Measurements from ENCODE around the gene CARF. TPM values are rescaled to one million over a fixed set of nuclear protein-coding genes. Genes with fewer than 3 reads are reported as not detected.
A peak's percentile ranks its signal among the peaks of the same experiment; 100 is the strongest.

CARF gene
- total and polyA plus RNA-seq, 2 of the 13 experiments (the other 11 are each of a cell fraction or from before 2014, with no cell fraction given): 3.0 to 5.4 TPM

GRCh38 chr2:202982779-202983491 is 70.9 kb downstream of the CARF start:
- Histone ChIP-seq H2AFZ (ENCODE audit: low read length) (no peak overlapping the region), H3K4me2 (ENCODE audit: low read depth, low read length) (no peak overlapping the region), H3K4me1 (ENCODE audit: insufficient read depth, low read length) (peaks cover 6% of the 10 kb centered on the region), H3K4me3 (replicated peaks in 1 of 3; ENCODE audit: insufficient read depth in 1 of 3, low read depth in 2 of 3, low read length in 3 of 3) (no peak overlapping the region), H3K27me3 (ENCODE audit: control insufficient read depth in 1 of 2, insufficient read depth in 2 of 2, low read length in 2 of 2) (no peaks in the 10 kb centered on the region), H3K27ac (ENCODE audit: extremely low read length, insufficient read depth, low read length) (no peak overlapping the region), H3K9me3 (ENCODE audit: low read length) (no peaks in the 10 kb centered on the region), H4K20me1 (ENCODE audit: insufficient read depth, low read length) (no peaks in the 10 kb centered on the region), H3K36me3 (replicated peaks in 1 of 2; ENCODE audit: control insufficient read depth in 1 of 2, insufficient read depth in 2 of 2, low read length in 2 of 2) (no peaks in the 10 kb centered on the region), H3K9ac (ENCODE audit: insufficient read depth, low read depth, low read length) (no peak overlapping the region), H3K79me2 (ENCODE audit: insufficient read depth, low read length) (no peaks in the 10 kb centered on the region)
- intact Hi-C loops (cut with micrococcal nuclease; ENCODE audit: unreplicated experiment): no loop called here
- POLR2A ChIA-PET: interaction anchor here (0.6 kb wide), 1 partner anchor 23 kb away, joined by 3 read pairs; no protein-coding TSS in a partner anchor
- DNase-seq (ENCODE audit: low spot score) (no peak), ATAC-seq (no peak), FAIRE-seq (no peak)
- in situ Hi-C loops (cut with HindIII; ENCODE audit: extremely low pct_ligation_motif_present, low pct_unique_long_range_greater_than_20kb): no loop called here
- BruUV-seq (replicated peaks): no TSS peak
- CTCF ChIA-PET (ENCODE audit: low intra/inter-chr PET ratio, low total read pairs): no interaction called here
- peak; percentile 54; the same call in 1 of the 2 replicates for TF ChIP-seq POGZ (CRISPR knock-in tag; IDR thresholded peaks at IDR 0.05)
- peak; percentile 42; the same call in 1 of the 2 replicates for TF ChIP-seq NR2C2 (CRISPR knock-in tag; IDR thresholded peaks at IDR 0.05; ENCODE audit: borderline replicate concordance)
- no peak for TF ChIP-seq NFIC (IDR thresholded peaks at IDR 0.05; ENCODE audit: low read length)
- peak; percentile 79; the same call in 1 of the 2 replicates for TF ChIP-seq ZNF644 (CRISPR knock-in tag; IDR thresholded peaks at IDR 0.05; ENCODE audit: low read depth)
- TF ChIP-seq ZNF354B (CRISPR knock-in tag; IDR thresholded peaks at IDR 0.05): no peak
- TF ChIP-seq CEBPB (IDR thresholded peaks at IDR 0.05; ENCODE audit: borderline replicate concordance, low read depth, low read length): peak; percentile 65
- TF ChIP-seq POLR2G (IDR thresholded peaks at IDR 0.05; ENCODE audit: low read depth, low read length): no peak
- peak in 1 of 2 experiments; percentile 65; a peak in 3 of 4 replicates for TF ChIP-seq ATF4 (CRISPR knock-in tag; IDR thresholded peaks at IDR 0.05)
- peak; percentile 73 to 80 for TF ChIP-seq NR2F1 (CRISPR knock-in tag; IDR thresholded peaks at IDR 0.05)
- TF ChIP-seq RFX1 (IDR thresholded peaks at IDR 0.05): no peak
- peak; percentile 81 for TF ChIP-seq ZMYM4 (CRISPR knock-in tag; IDR thresholded peaks at IDR 0.05)
- 0 out of 2 replicates have a peak, but pooled peaks have one; percentile 59 for TF ChIP-seq RARA (CRISPR knock-in tag; IDR thresholded peaks at IDR 0.05)
- peak; percentile 68 for TF ChIP-seq ATF7 (IDR thresholded peaks at IDR 0.05)
- TF ChIP-seq ATF7 (CRISPR knock-in tag; IDR thresholded peaks at IDR 0.05): no peak
- TF ChIP-seq SAP130 (CRISPR knock-in tag; IDR thresholded peaks at IDR 0.05; ENCODE audit: low read depth): no peak
- TF ChIP-seq CEBPG (CRISPR knock-in tag; IDR thresholded peaks at IDR 0.05): peak; percentile 83
- TF ChIP-seq ZNF382 (CRISPR knock-in tag; IDR thresholded peaks at IDR 0.05; ENCODE audit: borderline replicate concordance): no peak
- peak; percentile 82 for TF ChIP-seq NR2F6 (IDR thresholded peaks at IDR 0.05)
- peak; percentile 87 for TF ChIP-seq NR2F6 (CRISPR knock-in tag; IDR thresholded peaks at IDR 0.05)
- WGBS (ENCODE audit: low lambda C conversion rate): 72% methylated on average over 3 of the region's 3 CpGs

Data from HepG2 (cell line).